Stimulated activated CD4-positive, alpha-beta T cell treated with anti-CD3 and anti-CD28 coated beads, Interleukin-4, amount 100 ng/mL, for 24 hours (primary cell): ENCODE results near the gene NAGA.

Source experiments
- DNase-seq: peaks from one replicate; pipeline ENCODE4 v3.0.0-alpha.2; 2020

NAGA gene

GRCh38 chr22:42035256-42035655 is 35.4 kb downstream of the NAGA start:
- DNase-seq, result no peak

DNA sequence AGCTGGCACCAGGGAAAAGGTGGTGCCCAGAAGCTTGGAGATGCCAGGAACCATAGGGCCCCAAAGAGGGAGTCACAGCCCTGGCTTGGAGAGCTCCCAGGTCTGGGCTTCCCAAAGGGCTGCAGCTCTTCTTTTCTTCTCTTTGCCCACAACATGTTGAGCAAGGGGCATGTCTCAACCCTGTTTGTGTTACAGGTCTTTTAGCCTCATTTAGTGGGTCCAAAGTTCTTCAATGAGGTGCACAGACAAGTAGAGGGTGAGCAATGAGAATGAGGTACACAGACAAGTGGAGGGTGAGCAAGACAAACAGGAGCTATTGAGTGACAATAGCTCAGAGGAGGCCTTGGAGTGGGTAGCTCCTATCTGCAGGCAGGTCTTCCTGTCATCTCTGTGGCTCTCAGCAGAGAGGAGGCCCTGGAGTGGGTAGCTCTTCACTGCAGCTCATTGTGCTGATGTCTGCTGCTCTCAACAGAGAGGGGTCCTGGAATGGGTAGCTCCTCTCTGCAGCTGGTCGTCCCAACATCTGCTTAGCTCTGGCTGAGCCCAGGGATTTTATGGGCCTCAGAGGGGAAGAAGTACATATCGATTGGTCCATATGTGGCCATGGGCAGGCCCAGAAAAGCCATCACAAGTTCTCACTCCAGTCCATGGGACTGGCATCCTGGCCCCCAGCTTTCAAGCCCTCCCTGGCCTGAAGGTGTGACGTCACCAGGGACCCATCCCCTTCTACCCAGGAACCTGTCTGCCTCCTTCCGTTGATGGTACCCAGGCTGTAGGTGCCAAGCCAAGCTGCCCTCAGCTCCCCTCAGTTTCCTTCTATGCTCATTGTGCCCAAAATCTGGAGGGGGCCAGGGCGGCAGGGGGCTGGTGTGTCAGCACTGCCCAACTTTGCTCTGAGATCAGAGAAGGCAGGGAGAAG is 37.1 kb downstream of the NAGA start:
- no peak for DNase-seq

DNA sequence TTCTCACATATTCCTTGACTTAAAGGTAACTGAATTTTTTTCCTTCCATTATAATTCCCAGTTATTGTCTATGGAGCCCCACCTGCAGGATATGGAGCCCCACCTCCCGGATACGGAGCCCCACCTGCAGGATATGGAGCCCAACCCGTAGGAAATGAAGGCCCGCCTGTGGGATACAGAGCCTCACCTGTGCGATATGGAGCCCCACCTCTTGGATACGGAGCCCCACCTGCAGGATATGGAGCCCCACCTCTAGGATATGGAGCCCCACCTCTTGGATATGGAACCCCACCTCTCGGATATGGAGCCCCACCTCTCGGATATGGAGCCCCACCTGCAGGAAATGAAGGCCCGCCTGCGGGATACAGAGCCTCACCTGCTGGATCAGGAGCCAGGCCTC is 43.9 kb downstream of the NAGA start:
- no peak for DNase-seq

DNA sequence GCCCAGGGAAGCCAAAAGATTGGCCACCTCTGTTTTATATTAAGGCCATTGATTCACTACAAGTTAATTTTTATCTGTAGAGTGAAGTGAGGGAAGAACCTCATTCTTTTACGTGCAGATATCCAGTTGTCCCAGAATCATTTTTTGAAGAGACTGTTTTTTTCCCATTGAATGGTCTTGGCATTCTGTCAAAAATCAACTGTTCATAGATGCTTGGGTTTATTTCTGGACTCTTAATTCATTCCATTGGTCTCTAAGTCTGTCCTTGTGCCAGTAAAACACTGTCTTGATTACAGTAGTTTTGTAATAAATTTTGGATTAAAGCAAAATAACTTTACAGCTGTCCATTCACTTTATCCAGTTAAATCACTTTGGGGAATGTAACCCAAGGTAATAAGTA is 45.2 kb downstream of the NAGA start:
- no peak for DNase-seq

GRCh38 chr22:42022162-42022847 is 48.3 kb downstream of the NAGA start:
- DNase-seq, result no peak

DNA sequence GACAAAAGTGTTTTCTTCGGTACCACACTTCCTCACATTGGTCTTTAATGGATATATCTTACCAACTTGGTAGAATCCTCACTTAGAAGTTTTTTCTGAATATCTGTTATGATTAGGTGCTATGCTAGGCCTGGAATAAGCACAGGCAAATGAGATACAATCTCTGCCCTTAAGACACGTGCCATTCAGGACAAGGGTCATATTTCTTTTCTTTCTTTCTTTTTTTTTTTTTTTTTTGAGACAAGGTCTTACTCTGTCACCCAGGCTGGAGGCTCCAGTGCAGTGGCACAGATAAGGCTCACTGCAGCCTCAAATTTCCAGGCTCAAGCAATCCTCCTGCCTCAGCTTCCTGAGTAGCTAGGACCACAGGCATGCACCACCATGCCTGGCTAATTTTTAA is 49.0 kb downstream of the NAGA start:
- no peak for DNase-seq

- no peak for DNase-seq
Measured at GRCh38 chr22:42018224-42018623, 52.4 kb downstream of the NAGA start.

DNA sequence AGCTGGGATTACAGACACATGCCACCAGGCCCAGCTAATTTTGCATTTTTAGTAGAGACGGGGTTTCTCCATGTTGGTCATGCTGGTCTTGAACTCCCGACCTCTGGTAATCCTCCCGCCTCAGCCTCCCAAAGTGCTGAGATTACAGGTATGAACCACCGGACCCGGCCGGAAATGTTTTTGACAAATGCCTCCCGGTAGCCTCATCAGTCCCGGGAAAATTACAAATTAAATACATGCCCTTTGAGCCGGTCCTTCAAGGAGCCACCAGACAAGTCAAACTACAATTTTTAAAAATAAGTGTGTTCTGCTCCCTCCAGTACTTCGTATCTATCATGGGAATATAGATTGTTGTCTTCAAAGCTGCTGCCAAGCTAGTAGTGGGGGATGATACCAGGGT is 54.5 kb downstream of the NAGA start:
- DNase-seq, result no peak

DNA sequence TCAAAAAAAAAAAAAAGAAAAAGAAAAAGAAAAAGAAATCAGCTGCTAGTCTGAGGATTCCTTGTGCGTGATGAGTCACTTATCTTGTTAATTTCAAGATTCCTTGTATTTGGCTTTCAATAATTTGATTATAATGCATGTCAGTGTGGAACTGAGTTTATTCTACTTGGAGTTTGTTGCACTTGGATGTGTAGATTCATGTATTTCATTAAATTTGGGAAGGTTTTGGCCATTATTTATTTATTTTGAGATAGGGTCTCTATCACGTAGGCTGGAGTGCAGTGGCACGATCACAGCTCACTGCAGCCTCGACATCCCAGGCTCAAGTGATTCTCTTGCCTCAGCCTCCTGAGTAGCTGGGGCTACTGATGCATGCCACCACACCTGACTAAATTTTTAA is 57.2 kb downstream of the NAGA start:
- DNase-seq, result no peak

DNA sequence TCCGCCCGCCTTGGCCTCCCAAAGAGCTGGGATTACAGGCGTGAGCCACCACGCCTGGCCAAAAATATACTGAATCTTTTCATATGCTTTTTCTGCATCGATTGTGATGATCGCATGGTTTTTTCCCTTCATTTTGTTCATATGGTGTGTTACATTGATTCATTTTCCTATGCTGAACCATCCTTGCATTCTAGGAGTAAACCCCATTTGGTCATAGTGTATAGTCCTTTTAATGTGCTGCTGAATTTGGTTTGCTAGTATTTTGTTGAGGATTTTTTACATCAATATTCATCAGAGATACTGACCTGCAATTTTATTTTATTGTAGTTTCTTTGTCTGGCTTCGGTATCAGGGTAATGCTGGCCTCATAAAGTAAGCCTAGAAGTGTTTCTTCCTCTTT is 59.8 kb downstream of the NAGA start:
- DNase-seq, result no peak
